HEK293T (cell line): ENCODE data around the gene PQBP1.

Source experiments
- BHLHE40 ChIP-seq: fragments of 450-650 bp; IDR thresholded peaks from 2 replicates; pipeline ENCODE4 v1.6.1; 2016; ENCODE audit warnings: mild to moderate bottlenecking, moderate library complexity, borderline replicate concordance
- CTBP1 ChIP-seq: fragments of 450-650 bp; IDR thresholded peaks from 2 replicates; pipeline ENCODE4 v1.6.1; 2016; ENCODE audit warnings: borderline replicate concordance
- FOXA1 ChIP-seq: fragments of 450-650 bp; IDR thresholded peaks from 2 replicates; pipeline ENCODE4 v1.6.1; 2016; ENCODE audit warnings: mild to moderate bottlenecking
- FOXK2 ChIP-seq: fragments of 450-650 bp; IDR thresholded peaks from 2 replicates; pipeline ENCODE4 v1.6.1; 2016; ENCODE audit warnings: mild to moderate bottlenecking
- FOXM1 ChIP-seq: fragments of 450-650 bp; IDR thresholded peaks from 2 replicates; pipeline ENCODE4 v1.6.1; 2017; ENCODE audit warnings: mild to moderate bottlenecking, borderline replicate concordance
- HDGF ChIP-seq: fragments of 450-650 bp; IDR thresholded peaks from 2 replicates; pipeline ENCODE4 v1.6.1; 2017; ENCODE audit warnings: antibody characterized with exemption, borderline replicate concordance
- L3MBTL2 ChIP-seq: fragments of 450-650 bp; conservative IDR thresholded peaks from 2 replicates; pipeline ENCODE4 v1.6.1; 2016; ENCODE audit warnings: mild to moderate bottlenecking
- LEF1 ChIP-seq: fragments of 450-650 bp; IDR thresholded peaks from 2 replicates; pipeline ENCODE4 v1.6.1; 2017; ENCODE audit warnings: mild to moderate bottlenecking, borderline replicate concordance
- NFRKB ChIP-seq: fragments of 450-650 bp; IDR thresholded peaks from 2 replicates; pipeline ENCODE4 v1.6.1; 2016; ENCODE audit warnings: mild to moderate bottlenecking, moderate library complexity
- PKNOX1 ChIP-seq: fragments of 450-650 bp; IDR thresholded peaks from 2 replicates; pipeline ENCODE4 v1.6.1; 2016
- SP1 ChIP-seq: fragments of 450-650 bp; IDR thresholded peaks from 2 replicates; pipeline ENCODE4 v1.6.1; 2017
- SUZ12 ChIP-seq: fragments of 450-650 bp; IDR thresholded peaks from 2 replicates; pipeline ENCODE4 v1.6.1; 2016; ENCODE audit warnings: mild to moderate bottlenecking
- TARDBP ChIP-seq: fragments of 450-650 bp; IDR thresholded peaks from 2 replicates; pipeline ENCODE4 v1.6.1; 2016
- ZNF384 ChIP-seq: fragments of 450-650 bp; IDR thresholded peaks from 2 replicates; pipeline ENCODE4 v1.6.1; 2016

- TF ChIP-seq BHLHE40 (no peak), LEF1 (no peak), SP1 (no peak), FOXK2 (no peak), FOXA1 (no peak), SUZ12 (no peak), NFRKB (no peak), PKNOX1 (no peak), ZNF384 (no peak), L3MBTL2 (no peak), CTBP1 (no peak), HDGF (no peak), FOXM1 (no peak), TARDBP (no peak)
Measured at GRCh38 chrX:48890934-48891401, 6.8 kb upstream of the PQBP1 start.
